Neural cell (in vitro differentiated cells): Measurements from ENCODE around the gene SKIC2. TPM values are rescaled to one million over a fixed set of nuclear protein-coding genes. Genes with fewer than 3 reads are reported as not detected.

Experiments
- H2AFZ ChIP-seq: fragments of 200-600, 300-800 bp; sonication (generic), shearing (Covaris generic); 2 replicates; pipeline ENCODE4 v1.6.0; 2014; ENCODE audit warnings: low read depth, mild to moderate bottlenecking, antibody characterized with exemption, low read length, moderate library complexity
- H3F3A ChIP-seq: fragments of 200-600 bp; shearing (Covaris generic); 2 replicates; pipeline ENCODE4 v1.6.1; 2016; ENCODE audit warnings: mild to moderate bottlenecking, moderate library complexity, mixed read lengths, antibody characterized with exemption, low read length; ENCODE audit not compliant: insufficient read depth, poor library complexity, severe bottlenecking
- H3K27ac ChIP-seq: fragments of 200-600, 300-800 bp; sonication (generic), shearing (Covaris generic); 2 replicates; pipeline ENCODE4 v1.5.1; 2014; ENCODE audit warnings: mild to moderate bottlenecking, low read length, moderate library complexity
- H3K27me3 ChIP-seq: fragments of 300-800, 200-600 bp; sonication (generic), shearing (Covaris generic); 2 replicates; pipeline ENCODE4 v1.6.0; 2014; ENCODE audit warnings: mild to moderate bottlenecking, low read depth, low read length, moderate library complexity; ENCODE audit not compliant: insufficient read depth
- H3K36me3 ChIP-seq: fragments of 300-800, 200-600 bp; sonication (generic), shearing (Covaris generic); 2 replicates; pipeline ENCODE4 v1.5.1; 2014; ENCODE audit warnings: mild to moderate bottlenecking, antibody characterized with exemption, low read length, moderate library complexity; ENCODE audit not compliant: insufficient read depth
- H3K4me2 ChIP-seq: fragments of 300-800, 200-600 bp; sonication (generic), shearing (Covaris generic); 2 replicates; pipeline ENCODE4 v1.6.0; 2014; ENCODE audit warnings: mild to moderate bottlenecking, low read length
- H3K4me3 ChIP-seq: fragments of 300-800, 200-600 bp; sonication (generic), shearing (Covaris generic); 2 replicates; pipeline ENCODE4 v1.5.1; 2014; ENCODE audit warnings: mild to moderate bottlenecking, low read length, moderate library complexity
- H3K79me2 ChIP-seq: fragments of 200-600 bp; shearing (Covaris generic); replicated peaks from 2 replicates; pipeline ENCODE4 v1.6.0; 2014; ENCODE audit warnings: mild to moderate bottlenecking, low read length, moderate library complexity; ENCODE audit not compliant: insufficient read depth
- H3K9ac ChIP-seq: fragments of 300-800, 200-600 bp; sonication (generic), shearing (Covaris generic); 2 replicates; pipeline ENCODE4 v1.6.1; 2016; ENCODE audit warnings: mild to moderate bottlenecking, low read length, mixed read lengths
- H3K9me2 ChIP-seq: fragments of 200-600 bp; shearing (Covaris generic); 2 replicates; pipeline ENCODE4 v1.6.1; 2016; ENCODE audit warnings: mild to moderate bottlenecking, low read length, mixed read lengths; ENCODE audit not compliant: insufficient read depth
- H3K9me3 ChIP-seq: fragments of 200-600, 300-800 bp; sonication (generic), shearing (Covaris generic); 2 replicates; pipeline ENCODE4 v1.6.1; 2016; ENCODE audit warnings: mild to moderate bottlenecking, mixed run types, low read length, moderate library complexity, mixed read lengths
- H4K20me1 ChIP-seq: fragments of 200-600 bp; shearing (Covaris generic); 2 replicates; pipeline ENCODE4 v1.6.1; 2016; ENCODE audit warnings: mild to moderate bottlenecking, mixed run types; ENCODE audit not compliant: insufficient read depth
- CTCF ChIP-seq: fragments of 450-650 bp; IDR thresholded peaks from 2 replicates; pipeline ENCODE4 v1.5.1; 2014; ENCODE audit warnings: antibody characterized with exemption, mild to moderate bottlenecking, moderate library complexity; ENCODE audit not compliant: poor library complexity, severe bottlenecking
- EP300 ChIP-seq: fragments of 450-650 bp; conservative IDR thresholded peaks from 2 replicates; pipeline ENCODE4 v1.6.1; 2014; ENCODE audit warnings: antibody characterized with exemption, mild to moderate bottlenecking, moderate library complexity; ENCODE audit not compliant: poor library complexity, severe bottlenecking
- EZH2 ChIP-seq: fragments of 200-600, 300-800 bp; shearing (Covaris generic), sonication (generic); IDR thresholded peaks from 2 replicates; pipeline ENCODE4 v1.6.1; 2014; ENCODE audit warnings: antibody characterized with exemption, low read length, borderline replicate concordance, mild to moderate bottlenecking; ENCODE audit not compliant: insufficient read depth, poor library complexity, severe bottlenecking
- MXI1 ChIP-seq: fragments of 450-650 bp; conservative IDR thresholded peaks from 2 replicates; pipeline ENCODE4 v1.6.1; 2014; ENCODE audit warnings: antibody characterized with exemption, mild to moderate bottlenecking; ENCODE audit not compliant: poor library complexity, severe bottlenecking
- RAD21 ChIP-seq: fragments of 450-650 bp; conservative IDR thresholded peaks from 2 replicates; pipeline ENCODE4 v1.6.1; 2014; ENCODE audit warnings: antibody characterized with exemption, mild to moderate bottlenecking, moderate library complexity
- REST ChIP-seq: IDR thresholded peaks from 2 replicates; pipeline ENCODE4 v1.6.1; 2012; ENCODE audit warnings: borderline replicate concordance
- polyA plus RNA-seq: library from polyadenylated mRNA; depleted of rRNA; stranded (reverse); fragments of >200 nt; gene quantifications from 2 replicates; pipeline ENCODE4 v1.2.3, GENCODE V29; 2014

The SKIC2 gene
- polyA plus RNA-seq, 1 donor from 2014 or later = 48.2 TPM

GRCh38 chr6:31919624-31920303 is 39.2 kb upstream of the SKIC2 start:
- no peaks in the 10 kb centered on the region for H3K36me3 ChIP-seq
- H3F3A ChIP-seq = no peaks in the 10 kb centered on the region
- no peaks in the 10 kb centered on the region for H3K79me2 ChIP-seq
- H3K9me2 ChIP-seq = no peaks in the 10 kb centered on the region
- no peaks in the 10 kb centered on the region for H4K20me1 ChIP-seq
- TF ChIP-seq EZH2 (no peak), RAD21 (no peak)
- H3K9ac ChIP-seq = no peak overlapping the region
- H3K4me3 ChIP-seq = no peak overlapping the region
- no peaks in the 10 kb centered on the region for H3K27me3 ChIP-seq
- H3K27ac ChIP-seq = no peak overlapping the region
- no peaks in the 10 kb centered on the region for H3K9me3 ChIP-seq
- no peak overlapping the region for H2AFZ ChIP-seq
- no peak overlapping the region for H3K4me2 ChIP-seq

- H3K4me2 ChIP-seq = no peak overlapping the region
- H3F3A ChIP-seq = no peaks in the 10 kb centered on the region
- no peaks in the 10 kb centered on the region for H3K27me3 ChIP-seq
- H3K9me3 ChIP-seq = no peaks in the 10 kb centered on the region
- TF ChIP-seq REST (no peak), MXI1 (no peak), EP300 (no peak), EZH2 (no peak), CTCF (no peak)
- H3K36me3 ChIP-seq = no peaks in the 10 kb centered on the region
- H3K9me2 ChIP-seq = no peaks in the 10 kb centered on the region
- no peaks in the 10 kb centered on the region for H4K20me1 ChIP-seq
- no peak overlapping the region for H2AFZ ChIP-seq
- no peak overlapping the region for H3K4me3 ChIP-seq
- no peaks in the 10 kb centered on the region for H3K79me2 ChIP-seq
- no peak overlapping the region for H3K27ac ChIP-seq
- no peak overlapping the region for H3K9ac ChIP-seq
These were observed 38.2 kb upstream of the SKIC2 start for GRCh38 chr6:31920811-31921210.

- Histone ChIP-seq H3K27ac (no peak overlapping the region), H3K4me2 (no peak overlapping the region), H3K9me3 (no peaks in the 10 kb centered on the region), H3F3A (no peaks in the 10 kb centered on the region), H3K79me2 (no peaks in the 10 kb centered on the region), H3K4me3 (no peak overlapping the region), H4K20me1 (no peaks in the 10 kb centered on the region), H2AFZ (no peak overlapping the region), H3K9me2 (no peaks in the 10 kb centered on the region), H3K9ac (no peak overlapping the region), H3K27me3 (no peaks in the 10 kb centered on the region), H3K36me3 (no peaks in the 10 kb centered on the region)
- TF ChIP-seq EP300 = no peak
These were observed 36.0 kb upstream of the SKIC2 start for GRCh38 chr6:31922942-31923341.
